H9 (cell line): Measurements from ENCODE around the gene POLR3C. TPM values are rescaled to one million over a fixed set of nuclear protein-coding genes. Genes with fewer than 3 reads are reported as not detected.

Experiments used
- DNase-seq: peaks from one replicate; pipeline ENCODE4 v3.0.0-alpha.2; 2017
- H2AFZ ChIP-seq: one replicate; pipeline ENCODE4 v1.6.1; 2013; ENCODE audit warnings: mild to moderate bottlenecking, low read length, control low read depth, moderate library complexity
- H2AK5ac ChIP-seq: 2 replicates; pipeline ENCODE4 v1.6.1; 2013; ENCODE audit warnings: low read length, control low read depth, mixed read lengths; ENCODE audit not compliant: insufficient read length
- H2BK120ac ChIP-seq: one replicate; pipeline ENCODE4 v1.6.1; 2013; ENCODE audit warnings: low read depth, mild to moderate bottlenecking, low read length, control low read depth, inconsistent platforms; ENCODE audit not compliant: poor library complexity, severe bottlenecking
- H2BK12ac ChIP-seq: 2 replicates; pipeline ENCODE4 v1.6.1; 2013; ENCODE audit warnings: low read length, control low read depth, mixed read lengths, low read depth; ENCODE audit not compliant: insufficient read length
- H2BK15ac ChIP-seq: 2 replicates; pipeline ENCODE4 v1.6.1; 2013; ENCODE audit warnings: low read depth, low read length, control low read depth
- H2BK20ac ChIP-seq: one replicate; pipeline ENCODE4 v1.6.1; 2013; ENCODE audit warnings: low read depth, mild to moderate bottlenecking, low read length, control low read depth, inconsistent platforms; ENCODE audit not compliant: poor library complexity, severe bottlenecking
- H2BK5ac ChIP-seq: 2 replicates; pipeline ENCODE4 v1.6.1; 2013; ENCODE audit warnings: low read length, control low read depth, mixed read lengths; ENCODE audit not compliant: insufficient read length
- H3K14ac ChIP-seq: 2 replicates; pipeline ENCODE4 v1.6.1; 2013; ENCODE audit warnings: low read length, control low read depth; ENCODE audit not compliant: insufficient read depth
- H3K18ac ChIP-seq: 2 replicates; pipeline ENCODE4 v1.6.1; 2013; ENCODE audit warnings: low read depth, mild to moderate bottlenecking, mixed read lengths, low read length, control low read depth; ENCODE audit not compliant: insufficient read length
- H3K23ac ChIP-seq: 2 replicates; pipeline ENCODE4 v1.6.1; 2013; ENCODE audit warnings: low read length, control low read depth, mixed read lengths, low read depth; ENCODE audit not compliant: insufficient read length
- H3K23me2 ChIP-seq: 2 replicates; pipeline ENCODE4 v1.6.1; 2013; ENCODE audit warnings: low read depth, mild to moderate bottlenecking, mixed read lengths, low read length, control low read depth; ENCODE audit not compliant: insufficient read length, poor library complexity, severe bottlenecking
- H3K27ac ChIP-seq: 2 replicates; pipeline ENCODE4 v1.5.1; 2013; ENCODE audit warnings: low read length, control low read depth, mixed read lengths, low read depth; ENCODE audit not compliant: insufficient read length
- H3K27me3 ChIP-seq: 2 replicates; pipeline ENCODE4 v1.6.1; 2013; ENCODE audit warnings: low read length, control low read depth, inconsistent platforms; ENCODE audit not compliant: insufficient read depth
- H3K4ac ChIP-seq: 2 replicates; pipeline ENCODE4 v1.6.1; 2013; ENCODE audit warnings: low read depth, mild to moderate bottlenecking, control low read depth, inconsistent platforms, low read length, moderate library complexity
- H3K4me1 ChIP-seq: 2 replicates; pipeline ENCODE4 v1.6.1; 2013; ENCODE audit warnings: low read length, control low read depth, inconsistent platforms; ENCODE audit not compliant: insufficient read depth
- H3K4me2 ChIP-seq: 2 replicates; pipeline ENCODE4 v1.6.1; 2013; ENCODE audit warnings: low read length, control low read depth, mixed read lengths; ENCODE audit not compliant: insufficient read length, insufficient read depth
- H3K56ac ChIP-seq: 2 replicates; pipeline ENCODE4 v1.6.1; 2013; ENCODE audit warnings: low read depth, mild to moderate bottlenecking, mixed read lengths, low read length, control low read depth; ENCODE audit not compliant: insufficient read length
- H3K79me1 ChIP-seq: 2 replicates; pipeline ENCODE4 v1.6.1; 2013; ENCODE audit warnings: low read depth, mild to moderate bottlenecking, moderate library complexity, low read length, control low read depth, inconsistent platforms; ENCODE audit not compliant: insufficient read depth, poor library complexity, severe bottlenecking
- H3K79me2 ChIP-seq: 2 replicates; pipeline ENCODE4 v1.6.1; 2013; ENCODE audit warnings: low read length, control low read depth, inconsistent platforms; ENCODE audit not compliant: insufficient read depth
- H3K9ac ChIP-seq: 2 replicates; pipeline ENCODE4 v1.6.1; 2013; ENCODE audit warnings: low read length, control low read depth, mixed read lengths; ENCODE audit not compliant: insufficient read length; ENCODE audit errors: extremely low read depth
- H3K9me3 ChIP-seq: one replicate; pipeline ENCODE4 v1.6.1; 2013; ENCODE audit warnings: low read depth, low read length, inconsistent platforms; ENCODE audit not compliant: control insufficient read depth
- H3T11ph ChIP-seq: one replicate; pipeline ENCODE4 v1.6.1; 2013; ENCODE audit warnings: mild to moderate bottlenecking, low read length, control low read depth, inconsistent platforms
- H4K20me1 ChIP-seq: one replicate; pipeline ENCODE4 v1.6.1; 2013; ENCODE audit not compliant: control insufficient read depth, insufficient read length, insufficient read depth
- H4K5ac ChIP-seq: 2 replicates; pipeline ENCODE4 v1.6.1; 2013; ENCODE audit warnings: low read depth, mild to moderate bottlenecking, mixed read lengths, low read length, control low read depth; ENCODE audit not compliant: insufficient read length
- H4K8ac ChIP-seq: replicated peaks from 2 replicates; pipeline ENCODE4 v1.6.1; 2013; ENCODE audit warnings: low read length, control low read depth, mixed read lengths, low read depth; ENCODE audit not compliant: insufficient read length
- H4K91ac ChIP-seq: 2 replicates; pipeline ENCODE4 v1.6.1; 2013; ENCODE audit warnings: low read depth, mild to moderate bottlenecking, moderate library complexity, mixed read lengths, low read length, control low read depth; ENCODE audit not compliant: insufficient read length
- H3K27ac Mint-ChIP-seq, 3 experiments: 2 replicates in 2 of 3; 3 replicates in 1 of 3; pipeline ENCODE4 v1.8.0; 2020 to 2021; ENCODE audit warnings: mixed read lengths in 3 of 3, mild to moderate bottlenecking in 1 of 3, moderate library complexity in 1 of 3
- H3K27me3 Mint-ChIP-seq: 2 replicates; pipeline ENCODE4 v1.8.0; 2021; ENCODE audit warnings: low read depth, mild to moderate bottlenecking, moderate library complexity, mixed read lengths
- H3K36me3 Mint-ChIP-seq, 3 experiments: 2 replicates in 2 of 3; 3 replicates in 1 of 3; pipeline ENCODE4 v1.8.0; 2020 to 2021; ENCODE audit warnings: low read depth in 3 of 3, mixed read lengths in 3 of 3; ENCODE audit not compliant: insufficient read depth in 1 of 3
- H3K4me1 Mint-ChIP-seq, 2 experiments: 2 replicates each; pipeline ENCODE4 v1.8.0; 2020; ENCODE audit warnings: mixed read lengths in 2 of 2
- H3K4me3 Mint-ChIP-seq, 2 experiments: 2 replicates in 1 of 2; 3 replicates in 1 of 2; pipeline ENCODE4 v1.8.0; 2020 to 2021; ENCODE audit warnings: mild to moderate bottlenecking in 2 of 2, mixed read lengths in 2 of 2, moderate library complexity in 1 of 2
- H3K9me3 Mint-ChIP-seq, 2 experiments: 2 replicates in 1 of 2; 3 replicates in 1 of 2; pipeline ENCODE4 v1.8.0; 2020; ENCODE audit warnings: mild to moderate bottlenecking in 2 of 2, mixed read lengths in 2 of 2, moderate library complexity in 1 of 2
- CTCF ChIP-seq: fragments of 200-600 bp; sonication (generic); conservative IDR thresholded peaks from 3 replicates; pipeline ENCODE4 v1.8.0; 2021; ENCODE audit warnings: antibody characterized with exemption, mild to moderate bottlenecking
- WGBS: extraction: QIAGEN DNeasy Blood & Tissue Kit; methylation state at CpG from one replicate; pipeline ENCODE4 v1.1.7; 2013; ENCODE audit warnings: missing lambda C conversion rate, low lambda C conversion rate, mixed read lengths; ENCODE audit not compliant: insufficient read length; ENCODE audit errors: extremely low coverage; 5-methylcytosine and 5-hydroxymethylcytosine counted together
- total RNA-seq: library from RNA; stranded (reverse); gene quantifications from 2 replicates; pipeline ENCODE4 v1.2.1, GENCODE V29; 2021

POLR3C gene
- total RNA-seq, 1 experiment from 2014 or later, result 37.2 TPM

GRCh38 chr1:145891143-145891542 lies 67.1 kb downstream of the POLR3C start:
- no peak overlapping the region for H2AFZ ChIP-seq
- H3K14ac ChIP-seq, result no peak overlapping the region
- H3K18ac ChIP-seq, result no peak overlapping the region
- H3K56ac ChIP-seq, result no peak overlapping the region
- no peak overlapping the region for H3K4me3 Mint-ChIP-seq
- no peak overlapping the region; a peak in 1 of 7 replicates for H3K27ac Mint-ChIP-seq
- H3K9ac ChIP-seq, result no peak overlapping the region
- no peak overlapping the region for H2BK15ac ChIP-seq
- H3K27ac ChIP-seq, result no peak overlapping the region
- H3K27me3 ChIP-seq, result no peaks in the 10 kb centered on the region
- no peaks in the 10 kb centered on the region for H3K9me3 ChIP-seq
- H3K9me3 Mint-ChIP-seq, result no peaks in the 10 kb centered on the region
- no peak for TF ChIP-seq CTCF
- WGBS, result no CpG with 5 or more reads among the region's 1 CpG
- H2BK12ac ChIP-seq, result no peak overlapping the region
- H3K4me2 ChIP-seq, result no peak overlapping the region
- H4K20me1 ChIP-seq, result no peaks in the 10 kb centered on the region
- no peak overlapping the region for H3T11ph ChIP-seq
- no peak overlapping the region for H4K8ac ChIP-seq
- peaks cover 11% of the 10 kb centered on the region for H3K27me3 Mint-ChIP-seq
- H3K4me1 ChIP-seq, result no peaks in the 10 kb centered on the region
- no peaks in the 10 kb centered on the region for H3K36me3 Mint-ChIP-seq
- no peak overlapping the region for H3K4ac ChIP-seq
- H2BK120ac ChIP-seq, result no peak overlapping the region
- no peak overlapping the region for H2BK20ac ChIP-seq
- no peaks in the 10 kb centered on the region for H3K79me2 ChIP-seq
- no peak for DNase-seq
- H2BK5ac ChIP-seq, result no peak overlapping the region
- H3K23ac ChIP-seq, result no peak overlapping the region
- H4K91ac ChIP-seq, result no peak overlapping the region
- no peak overlapping the region for H4K5ac ChIP-seq
- no peak overlapping the region for H2AK5ac ChIP-seq
- H3K23me2 ChIP-seq, result peaks cover 4% of the 10 kb centered on the region
- H3K4me1 Mint-ChIP-seq, result peaks cover 23% of the 10 kb centered on the region in 2 experiments
- no peaks in the 10 kb centered on the region for H3K79me1 ChIP-seq
